ENCODE results near the gene CLCN6. TPM values are rescaled to one million over a fixed set of nuclear protein-coding genes. Genes with fewer than 3 reads are reported as not detected.

CLCN6 gene
- total RNA-seq, 1 donor from 2014 or later = 17.6 TPM

GRCh38 chr1:11768821-11769220 is 37.2 kb upstream of the CLCN6 start:
- Histone ChIP-seq H3K27me3 (ENCODE audit: control insufficient read depth, insufficient read depth, low read length) (peaks cover 15% of the 10 kb centered on the region), H3K4me3 (ENCODE audit: low read depth, low read length) (no peak overlapping the region), H3K36me3 (ENCODE audit: control insufficient read depth, insufficient read depth, low read length) (no peaks in the 10 kb centered on the region)
- DNase-seq (ENCODE audit: low read depth) = no peak
- TF ChIP-seq, protein P1, sequence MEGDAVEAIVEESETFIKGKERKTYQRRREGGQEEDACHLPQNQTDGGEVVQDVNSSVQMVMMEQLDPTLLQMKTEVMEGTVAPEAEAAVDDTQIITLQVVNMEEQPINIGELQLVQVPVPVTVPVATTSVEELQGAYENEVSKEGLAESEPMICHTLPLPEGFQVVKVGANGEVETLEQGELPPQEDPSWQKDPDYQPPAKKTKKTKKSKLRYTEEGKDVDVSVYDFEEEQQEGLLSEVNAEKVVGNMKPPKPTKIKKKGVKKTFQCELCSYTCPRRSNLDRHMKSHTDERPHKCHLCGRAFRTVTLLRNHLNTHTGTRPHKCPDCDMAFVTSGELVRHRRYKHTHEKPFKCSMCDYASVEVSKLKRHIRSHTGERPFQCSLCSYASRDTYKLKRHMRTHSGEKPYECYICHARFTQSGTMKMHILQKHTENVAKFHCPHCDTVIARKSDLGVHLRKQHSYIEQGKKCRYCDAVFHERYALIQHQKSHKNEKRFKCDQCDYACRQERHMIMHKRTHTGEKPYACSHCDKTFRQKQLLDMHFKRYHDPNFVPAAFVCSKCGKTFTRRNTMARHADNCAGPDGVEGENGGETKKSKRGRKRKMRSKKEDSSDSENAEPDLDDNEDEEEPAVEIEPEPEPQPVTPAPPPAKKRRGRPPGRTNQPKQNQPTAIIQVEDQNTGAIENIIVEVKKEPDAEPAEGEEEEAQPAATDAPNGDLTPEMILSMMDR (IDR thresholded peaks at IDR 0.05; ENCODE audit: insufficient read depth, low read length, poor library complexity, severe bottlenecking) = no peak

DNA sequence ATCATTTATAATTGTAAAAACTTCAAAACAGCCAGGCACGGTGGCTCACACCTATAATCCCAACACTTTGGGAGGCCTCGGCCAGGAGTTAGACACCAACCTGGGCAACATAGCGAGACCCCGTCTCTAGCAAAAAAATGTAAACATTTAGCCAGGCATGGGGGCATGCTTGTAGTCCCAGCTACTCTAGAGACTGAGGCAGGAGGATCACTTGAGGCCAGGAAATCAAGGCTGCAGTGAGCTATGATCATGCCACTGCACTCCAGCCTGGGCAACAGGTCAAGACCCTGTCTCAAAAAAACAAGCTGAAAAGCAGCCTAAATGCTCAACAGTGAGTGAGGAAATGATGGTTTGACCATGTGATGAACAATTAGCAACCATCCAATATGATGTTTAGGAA is 36.7 kb upstream of the CLCN6 start:
- Histone ChIP-seq H3K4me3 (ENCODE audit: low read depth, low read length) (no peak overlapping the region), H3K27me3 (ENCODE audit: control insufficient read depth, insufficient read depth, low read length) (peaks cover 15% of the 10 kb centered on the region), H3K36me3 (ENCODE audit: control insufficient read depth, insufficient read depth, low read length) (no peaks in the 10 kb centered on the region)
- TF ChIP-seq, protein P1 (IDR thresholded peaks at IDR 0.05; ENCODE audit: insufficient read depth, low read length, poor library complexity, severe bottlenecking) = no peak
- DNase-seq (ENCODE audit: low read depth) = no peak

DNA sequence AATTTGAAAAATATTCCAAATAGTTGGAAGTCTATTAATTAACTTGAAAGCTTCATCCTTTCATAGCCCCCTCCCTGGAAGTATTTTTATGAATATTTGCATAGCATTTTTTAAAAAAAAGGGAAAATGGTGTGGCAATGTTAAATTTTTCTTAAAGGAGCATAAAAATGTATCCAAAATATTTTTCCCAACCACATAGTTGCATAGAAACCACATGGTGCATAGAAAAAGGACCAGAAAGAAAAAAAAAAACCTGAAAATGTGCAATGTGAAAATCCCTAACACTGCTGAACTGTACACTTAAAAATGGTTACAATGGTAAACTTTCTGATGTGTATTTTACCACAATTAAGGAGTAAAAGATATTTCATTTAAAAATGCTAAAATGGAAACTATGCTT is 36.0 kb upstream of the CLCN6 start:
- TF ChIP-seq, protein P1 (IDR thresholded peaks at IDR 0.05; ENCODE audit: insufficient read depth, low read length, poor library complexity, severe bottlenecking) = no peak
- Histone ChIP-seq H3K36me3 (ENCODE audit: control insufficient read depth, insufficient read depth, low read length) (no peaks in the 10 kb centered on the region), H3K4me3 (ENCODE audit: low read depth, low read length) (no peak overlapping the region), H3K27me3 (ENCODE audit: control insufficient read depth, insufficient read depth, low read length) (peaks cover 15% of the 10 kb centered on the region)
- no peak for DNase-seq (ENCODE audit: low read depth)

GRCh38 chr1:11771481-11772043 is 34.4 kb upstream of the CLCN6 start:
- TF ChIP-seq, protein P1 (IDR thresholded peaks at IDR 0.05; ENCODE audit: insufficient read depth, low read length, poor library complexity, severe bottlenecking) = no peak
- no peak overlapping the region for H3K4me3 ChIP-seq (ENCODE audit: low read depth, low read length)
- DNase-seq (ENCODE audit: low read depth) = no peak
- peaks cover 8% of the 10 kb centered on the region for H3K27me3 ChIP-seq (ENCODE audit: control insufficient read depth, insufficient read depth, low read length)
- no peaks in the 10 kb centered on the region for H3K36me3 ChIP-seq (ENCODE audit: control insufficient read depth, insufficient read depth, low read length)

GRCh38 chr1:11772458-11772857 is 33.5 kb upstream of the CLCN6 start:
- TF ChIP-seq, protein P1 (IDR thresholded peaks at IDR 0.05; ENCODE audit: insufficient read depth, low read length, poor library complexity, severe bottlenecking) = no peak
- Histone ChIP-seq H3K36me3 (ENCODE audit: control insufficient read depth, insufficient read depth, low read length) (no peaks in the 10 kb centered on the region), H3K4me3 (ENCODE audit: low read depth, low read length) (no peak overlapping the region)

GRCh38 chr1:11774753-11775152 is 31.2 kb upstream of the CLCN6 start:
- DNase-seq (ENCODE audit: low read depth) = no peak
- no peaks in the 10 kb centered on the region for H3K36me3 ChIP-seq (ENCODE audit: control insufficient read depth, insufficient read depth, low read length)
- no peaks in the 10 kb centered on the region for H3K27me3 ChIP-seq (ENCODE audit: control insufficient read depth, insufficient read depth, low read length)
- H3K4me3 ChIP-seq (ENCODE audit: low read depth, low read length) = no peak overlapping the region
- TF ChIP-seq, protein P1 (IDR thresholded peaks at IDR 0.05; ENCODE audit: insufficient read depth, low read length, poor library complexity, severe bottlenecking) = no peak

More at GRCh38 chr1:11772458-11772857, 33.5 kb upstream of the CLCN6 start:
- no peaks in the 10 kb centered on the region for H3K27me3 ChIP-seq (ENCODE audit: control insufficient read depth, insufficient read depth, low read length)
- no peak for DNase-seq (ENCODE audit: low read depth)

All from kidney epithelial cell (primary cell).